HUDEP-2 (cell line): Measurements from ENCODE around the gene SLC7A4.
"Not testable (repeated sequence)": the region's sequence is repeated elsewhere in the genome, so short reads cannot be mapped to it uniquely, and the experiment has no call there.

Experiments used
- DNase-seq, 76 experiments: peaks; one replicate each; lab custom pipeline; 2025; ENCODE audit not compliant: unreplicated experiment in 76 of 76; lab: John Stamatoyannopoulos, UW

SLC7A4 gene

GRCh38 chr22:21032037-21032867, at the start of gene SLC7A4:
Gene SLC7A4 (minus strand): TSS chr22:21032561. CDS start chr22:21031812, 749 bp downstream.
- no peak for DNase-seq

GRCh38 chr22:21080435-21081137, 48.2 kb upstream of the SLC7A4 start:
- DNase-seq: no peak

- DNase-seq: no peak
These were observed 47.1 kb upstream of the SLC7A4 start for GRCh38 chr22:21079493-21079892.

GRCh38 chr22:21078916-21079315, 46.6 kb upstream of the SLC7A4 start:
- no peak for DNase-seq

GRCh38 chr22:21077884-21078508, 45.6 kb upstream of the SLC7A4 start:
- no peak for DNase-seq

GRCh38 chr22:21076912-21077625, 44.7 kb upstream of the SLC7A4 start:
- DNase-seq: no peak

- no peak for DNase-seq
These were observed 43.3 kb upstream of the SLC7A4 start for GRCh38 chr22:21075516-21076138.

GRCh38 chr22:21074102-21074715, 41.8 kb upstream of the SLC7A4 start:
- DNase-seq: no peak

- no peak for DNase-seq
These were observed 41.1 kb upstream of the SLC7A4 start for GRCh38 chr22:21073482-21073881.

- DNase-seq: no peak
These were observed 40.7 kb upstream of the SLC7A4 start for GRCh38 chr22:21073023-21073422.

- DNase-seq: not testable (repeated sequence)
These were observed 39.4 kb upstream of the SLC7A4 start for GRCh38 chr22:21071796-21072195.

GRCh38 chr22:21070690-21071615, 38.6 kb upstream of the SLC7A4 start:
- peak in 1 of 76 experiments; percentile 1 for DNase-seq

GRCh38 chr22:21069375-21069774, 37.0 kb upstream of the SLC7A4 start:
- no peak for DNase-seq

GRCh38 chr22:21068681-21069276, 36.4 kb upstream of the SLC7A4 start:
- DNase-seq: no peak

GRCh38 chr22:21067901-21068680, 35.7 kb upstream of the SLC7A4 start:
- DNase-seq: no peak

GRCh38 chr22:21067075-21067900, 34.9 kb upstream of the SLC7A4 start:
- no peak for DNase-seq
